Upper lobe of left lung (tissue), 6 donors: ENCODE measurements around the gene TIMM44. TPM values are rescaled to one million over a fixed set of nuclear protein-coding genes. Genes with fewer than 3 reads are reported as not detected.
A peak's percentile ranks its signal among the peaks of the same experiment; 100 is the strongest.

Experiments
- ATAC-seq, 2 donors: fragments of 200-7000 bp; cut with Tn5 transposase; one replicate each; pipeline ENCODE4 v1.9.1; 2022; ENCODE audit warnings: mild to moderate bottlenecking in 2 of 2, moderate library complexity in 2 of 2; ENCODE audit not compliant: low FRiP score in 2 of 2
- DNase-seq, 2 donors: peaks; one replicate each; pipeline ENCODE4 v3.0.0-alpha.2; 2019 to 2020
- H3K27ac ChIP-seq, 4 donors: fragments of 200-600 bp; sonication (generic); one replicate each; pipeline ENCODE4 v1.5.1; 2016 to 2019
- H3K27me3 ChIP-seq, 4 donors: fragments of 200-600 bp; sonication (generic); one replicate each; pipeline ENCODE4 v1.5.1; 2017 to 2019
- H3K36me3 ChIP-seq, 4 donors: fragments of 200-600 bp; sonication (generic); one replicate each; pipeline ENCODE4 v1.5.1; 2016 to 2019
- H3K4me1 ChIP-seq, 4 donors: fragments of 200-600 bp; sonication (generic); one replicate each; pipeline ENCODE4 v1.5.1; 2018 to 2019
- H3K4me3 ChIP-seq, 4 donors: fragments of 200-600 bp; sonication (generic); one replicate each; pipeline ENCODE4 v1.5.1; 2017 to 2019; ENCODE audit warnings: mild to moderate bottlenecking in 2 of 4, moderate library complexity in 1 of 4
- H3K9me3 ChIP-seq, 4 donors: fragments of 200-600 bp; sonication (generic); one replicate each; pipeline ENCODE4 v1.5.1; 2018 to 2019
- CTCF ChIP-seq, 6 experiments: fragments of 450-650 bp in 4 of 6; fragments of 200-600 bp in 2 of 6; sonication (generic) in 2 of 6; IDR thresholded peaks; one replicate each; pipeline ENCODE4 v1.5.1; 2016 to 2019; ENCODE audit warnings: antibody characterized with exemption in 6 of 6
- EP300 ChIP-seq, 4 donors: sonication (generic); formaldehyde crosslinking; IDR thresholded peaks; one replicate each; pipeline ENCODE4 v1.5.1; 2017; ENCODE audit warnings: antibody characterized with exemption in 4 of 4, control low read depth in 2 of 4
- POLR2A ChIP-seq, 4 donors: fragments of 450-650 bp; IDR thresholded peaks; one replicate each; pipeline ENCODE4 v1.5.1; 2016 to 2017; ENCODE audit warnings: antibody characterized with exemption in 4 of 4, mild to moderate bottlenecking in 2 of 4
- POLR2AphosphoS5 ChIP-seq, 2 donors: sonication (generic); formaldehyde crosslinking; IDR thresholded peaks; one replicate each; pipeline ENCODE4 v1.5.1; 2017; ENCODE audit warnings: antibody characterized with exemption in 2 of 2
- WGBS, 2 donors: methylation state at CpG; one replicate each; pipeline ENCODE4 v1.1.5; 2017 to 2018; 5-methylcytosine and 5-hydroxymethylcytosine counted together
- total RNA-seq, 6 donors: library from RNA; depleted of rRNA in 4 of 6; stranded (reverse); fragments of >200 nt in 4 of 6; gene quantifications; one replicate each; pipeline versions ENCODE4 v1.1.0 to v1.2.1, GENCODE V29; 2016 to 2021
- donor health status: DM: no; HTN: no; CAD: no; lungs with moderate emphysema.
- donor health status: DM: no; HTN: yes; CAD: no; lungs with severe emphysema.

TIMM44 gene
- total RNA-seq, 6 donors from 2014 or later, result 39.8 to 83.2 (median 52.7) TPM

- Histone ChIP-seq H3K36me3 (peaks cover 3 to 21% (median 16%) of the 10 kb centered on the region in 4 donors), H3K27ac (no peak overlapping the region), H3K27me3 (peaks cover 0 to 39% (median 27%) of the 10 kb centered on the region in 4 donors), H3K9me3 (no peaks in the 10 kb centered on the region), H3K4me3 (peak overlapping the region in 3 of 4 donors; percentile 33 to 49 (median 38)), H3K4me1 (peaks cover 44 to 65% (median 47%) of the 10 kb centered on the region in 4 donors)
- DNase-seq (peak in 1 of 2 donors; percentile 93), ATAC-seq (no peak)
- 0 to 4% methylated on average over 9 to 18 of the region's 71 CpGs for WGBS, 2 donors
- TF ChIP-seq CTCF (IDR thresholded peaks at IDR 0.05), result peak; percentile 45 to 71 (median 61)
- no peak for TF ChIP-seq EP300 (IDR thresholded peaks at IDR 0.05)
- no peak for TF ChIP-seq POLR2AphosphoS5 (IDR thresholded peaks at IDR 0.05)
Observed at GRCh38 chr19:7917267-7918061, 26.0 kb downstream of the TIMM44 start.

- H3K4me1 ChIP-seq, result peaks cover 39 to 62% (median 44%) of the 10 kb centered on the region in 4 donors
- DNase-seq, result no peak
- TF ChIP-seq POLR2A (IDR thresholded peaks at IDR 0.05), result no peak
- no peak for TF ChIP-seq CTCF (IDR thresholded peaks at IDR 0.05)
- TF ChIP-seq EP300 (IDR thresholded peaks at IDR 0.05), result no peak
- no peak for TF ChIP-seq POLR2AphosphoS5 (IDR thresholded peaks at IDR 0.05)
- H3K4me3 ChIP-seq, result peak overlapping the region in 3 of 4 donors; percentile 38 to 49 (median 38)
- no peak for ATAC-seq
- H3K36me3 ChIP-seq, result peaks cover 9 to 21% (median 17%) of the 10 kb centered on the region in 4 donors
- WGBS, 2 donors, result 3 to 11% methylated on average over 6 to 9 of the region's 12 CpGs
- peaks cover 0 to 39% (median 27%) of the 10 kb centered on the region in 4 donors for H3K27me3 ChIP-seq
- H3K9me3 ChIP-seq, result no peaks in the 10 kb centered on the region
- peak overlapping the region in 1 of 4 donors; percentile 11 for H3K27ac ChIP-seq
Observed at GRCh38 chr19:7916955-7917266, 26.6 kb downstream of the TIMM44 start.

- Histone ChIP-seq H3K27ac (peak overlapping the region in 1 of 4 donors; percentile 11), H3K4me1 (peaks cover 33 to 56% (median 38%) of the 10 kb centered on the region in 4 donors), H3K9me3 (no peaks in the 10 kb centered on the region), H3K36me3 (peaks cover 12 to 22% (median 21%) of the 10 kb centered on the region in 4 donors), H3K4me3 (peak overlapping the region in 3 of 4 donors; percentile 38 to 49 (median 38)), H3K27me3 (peaks cover 0 to 39% (median 27%) of the 10 kb centered on the region in 4 donors)
- no peak for TF ChIP-seq EP300 (IDR thresholded peaks at IDR 0.05)
- no peak for TF ChIP-seq POLR2A (IDR thresholded peaks at IDR 0.05)
- TF ChIP-seq POLR2AphosphoS5 (IDR thresholded peaks at IDR 0.05), result no peak
- WGBS, 2 donors, result 1 to 4% methylated on average over 9 to 68 of the region's 104 CpGs
- ATAC-seq, result no peak
- peak in 1 of 2 donors; percentile 93 for DNase-seq
Observed at GRCh38 chr19:7916103-7916954, 27.1 kb downstream of the TIMM44 start.

- Histone ChIP-seq H3K27me3 (peaks cover 0 to 39% (median 27%) of the 10 kb centered on the region in 4 donors), H3K36me3 (peaks cover 21 to 30% (median 30%) of the 10 kb centered on the region in 4 donors), H3K27ac (no peak overlapping the region), H3K4me3 (peak overlapping the region in 2 of 4 donors; percentile 38 to 49), H3K4me1 (peaks cover 29 to 51% (median 35%) of the 10 kb centered on the region in 4 donors), H3K9me3 (no peaks in the 10 kb centered on the region)
- ATAC-seq, result no peak
- no peak for TF ChIP-seq POLR2AphosphoS5 (IDR thresholded peaks at IDR 0.05)
- TF ChIP-seq POLR2A (IDR thresholded peaks at IDR 0.05), result no peak
- no peak for TF ChIP-seq EP300 (IDR thresholded peaks at IDR 0.05)
- no peak for TF ChIP-seq CTCF (IDR thresholded peaks at IDR 0.05)
- DNase-seq, result peak in 1 of 2 donors; percentile 15
- 39 to 53% methylated on average over 15 to 21 of the region's 24 CpGs for WGBS, 2 donors
Observed at GRCh38 chr19:7915250-7916102, 28.0 kb downstream of the TIMM44 start.
